HL-60/S4 (cell line): ENCODE data around the gene C12orf43.

ENCODE experiments used
- in situ Hi-C: fragments of 300-500 bp; cut with MboI; formaldehyde crosslinking; loops from 2 replicates; pipeline ENCODE4 v1.14.3; 2022; ENCODE audit warnings: low sequenced_read_pairs

Gene C12orf43

DNA sequence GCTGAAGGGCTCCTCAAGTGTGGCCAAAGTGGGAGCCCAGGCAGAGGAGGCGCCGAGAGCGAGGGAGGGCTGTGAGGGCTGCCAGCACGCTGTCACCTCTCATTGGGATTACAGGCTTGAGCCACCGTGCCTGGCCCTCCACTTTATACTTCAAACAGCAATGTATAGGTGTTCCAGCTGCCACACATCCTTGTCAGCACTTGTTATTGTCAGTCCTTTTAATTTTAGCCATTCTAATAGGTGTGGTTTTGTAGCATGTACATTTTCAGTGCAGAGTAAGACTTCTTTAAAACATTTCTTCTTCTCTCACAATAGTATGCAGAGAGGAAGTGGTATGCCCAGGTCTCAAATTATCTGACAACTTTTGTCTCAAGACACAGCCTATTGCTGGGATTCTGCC is 65.5 kb downstream of the C12orf43 start:
- in situ Hi-C loops: no loop called here
